GM18517 (cell line): ENCODE results near the gene PPP2R2B.
"Not testable (repeated sequence)": the region's sequence is repeated elsewhere in the genome, so short reads cannot be mapped to it uniquely, and the experiment has no call there.

Experiments
- ATAC-seq: cut with Tn5 transposase; IDR thresholded peaks from one replicate; pipeline ENCODE4 v1.9.1; 2021; ENCODE audit warnings: mild to moderate bottlenecking, moderate library complexity; ENCODE audit not compliant: unreplicated experiment

Gene PPP2R2B

GRCh38 chr5:146564007-146564762 is 314.4 kb downstream of the PPP2R2B start:
- no peak for ATAC-seq

DNA sequence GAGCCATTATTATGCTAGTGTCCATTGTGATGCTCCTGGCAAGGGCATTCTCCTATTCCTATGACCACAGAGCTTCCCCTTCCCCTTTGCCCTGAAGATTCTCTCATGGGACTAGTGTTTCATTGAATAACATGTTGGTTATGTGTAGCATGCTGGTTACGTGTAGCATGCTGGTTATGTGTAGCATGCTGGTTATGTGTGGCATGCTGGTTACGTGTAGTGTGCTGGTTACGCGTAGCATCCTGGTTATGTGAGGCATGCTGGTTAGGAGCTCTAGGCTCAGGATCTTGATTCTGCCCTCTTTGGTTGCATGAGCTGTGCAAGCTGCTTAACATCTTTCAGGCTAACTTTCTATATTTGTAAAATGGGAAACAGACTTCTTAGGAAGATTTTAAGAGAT is 316.1 kb downstream of the PPP2R2B start:
- ATAC-seq: no peak

DNA sequence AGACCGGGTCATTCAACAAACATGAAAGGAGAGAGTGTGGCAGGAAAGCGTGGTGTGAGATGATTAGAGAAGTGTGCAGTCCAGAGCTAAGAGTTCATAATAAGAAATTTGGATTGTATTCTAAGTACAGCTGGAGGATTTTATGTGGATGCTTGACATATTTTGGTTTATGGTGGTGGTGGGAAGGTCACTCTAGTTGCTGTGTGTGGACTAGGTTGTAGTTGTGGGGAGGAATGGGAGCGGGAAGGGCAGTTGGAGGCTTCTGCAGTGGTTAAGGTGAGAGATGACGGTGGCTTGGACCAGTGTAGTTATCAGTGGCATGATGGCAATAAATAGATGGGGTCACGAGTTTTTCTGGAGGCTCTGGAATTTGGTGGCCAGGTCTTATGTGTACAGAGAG is 316.8 kb downstream of the PPP2R2B start:
- ATAC-seq: no peak

DNA sequence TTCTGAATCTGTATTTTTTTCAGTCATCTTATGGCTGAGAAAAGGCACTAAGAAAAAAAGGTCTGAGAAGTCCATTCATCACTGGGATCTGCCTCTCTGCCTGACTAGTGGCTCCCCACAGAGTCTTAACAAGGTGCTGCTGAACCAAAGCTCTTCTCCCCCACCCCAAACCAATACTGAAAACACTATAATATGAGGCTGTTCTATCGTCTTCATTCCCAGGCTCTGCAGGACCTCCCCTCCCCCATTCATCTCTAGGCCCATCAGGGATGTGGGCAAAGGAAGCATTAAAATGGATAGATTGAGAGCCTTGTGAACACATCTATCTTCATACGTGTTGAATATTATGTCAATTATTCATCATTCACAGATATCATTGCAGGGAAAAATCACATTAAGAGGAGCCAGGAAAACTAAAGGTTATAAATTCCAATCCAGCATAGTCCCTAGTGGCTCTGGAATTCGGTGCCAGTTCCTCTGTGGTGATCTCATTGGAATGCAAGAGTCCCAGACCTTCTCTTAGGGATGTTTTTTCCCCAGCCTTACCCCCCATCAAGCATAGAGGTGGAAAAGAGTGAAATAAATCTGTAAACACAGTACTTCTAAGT is 318.2 kb downstream of the PPP2R2B start:
- no peak for ATAC-seq

- ATAC-seq: not testable (repeated sequence)
Measured at GRCh38 chr5:146556884-146557283, 321.7 kb downstream of the PPP2R2B start.

GRCh38 chr5:146553446-146553845 is 325.1 kb downstream of the PPP2R2B start:
- ATAC-seq: no peak

DNA sequence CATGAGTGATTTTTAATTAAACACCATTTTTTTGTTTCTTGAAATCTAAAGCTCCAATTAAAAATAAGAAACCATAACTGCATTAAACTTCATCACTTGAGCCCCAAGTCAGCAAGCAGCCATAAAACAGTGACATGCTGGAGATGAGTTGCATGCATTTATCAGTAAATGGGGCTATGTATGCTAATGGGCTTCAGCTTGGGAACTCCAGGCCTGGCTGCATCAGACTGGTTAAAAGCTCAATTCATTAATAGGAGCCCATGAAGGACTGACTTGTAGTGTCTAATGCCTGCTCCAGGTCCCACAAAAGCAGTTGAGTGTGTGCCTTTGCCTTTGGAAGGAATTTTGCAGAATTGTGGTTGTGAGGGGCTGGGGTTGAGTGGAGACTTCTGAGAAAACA is 328.9 kb downstream of the PPP2R2B start:
- ATAC-seq: no peak

GRCh38 chr5:146548781-146549449 is 329.6 kb downstream of the PPP2R2B start:
- ATAC-seq: no peak

DNA sequence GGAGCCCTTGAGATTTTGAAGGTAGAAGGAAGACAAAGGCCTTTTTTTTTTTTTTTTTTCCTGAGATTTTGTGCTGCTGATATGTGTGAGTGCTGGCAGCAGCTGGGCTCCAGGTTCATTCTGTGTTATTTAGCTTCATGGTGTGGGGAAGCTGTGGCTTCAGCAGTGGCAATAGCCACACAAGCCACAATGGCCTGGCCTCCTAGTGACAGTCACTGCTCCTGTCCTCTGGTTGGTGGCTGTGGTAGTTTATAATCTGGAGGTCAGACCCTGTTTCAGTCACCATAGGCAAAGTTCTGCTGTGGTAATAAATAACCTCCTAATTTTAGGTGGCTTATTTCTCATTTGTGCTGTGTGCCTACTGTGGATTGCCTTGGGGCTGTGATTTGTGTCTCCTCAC is 334.3 kb downstream of the PPP2R2B start:
- no peak for ATAC-seq

DNA sequence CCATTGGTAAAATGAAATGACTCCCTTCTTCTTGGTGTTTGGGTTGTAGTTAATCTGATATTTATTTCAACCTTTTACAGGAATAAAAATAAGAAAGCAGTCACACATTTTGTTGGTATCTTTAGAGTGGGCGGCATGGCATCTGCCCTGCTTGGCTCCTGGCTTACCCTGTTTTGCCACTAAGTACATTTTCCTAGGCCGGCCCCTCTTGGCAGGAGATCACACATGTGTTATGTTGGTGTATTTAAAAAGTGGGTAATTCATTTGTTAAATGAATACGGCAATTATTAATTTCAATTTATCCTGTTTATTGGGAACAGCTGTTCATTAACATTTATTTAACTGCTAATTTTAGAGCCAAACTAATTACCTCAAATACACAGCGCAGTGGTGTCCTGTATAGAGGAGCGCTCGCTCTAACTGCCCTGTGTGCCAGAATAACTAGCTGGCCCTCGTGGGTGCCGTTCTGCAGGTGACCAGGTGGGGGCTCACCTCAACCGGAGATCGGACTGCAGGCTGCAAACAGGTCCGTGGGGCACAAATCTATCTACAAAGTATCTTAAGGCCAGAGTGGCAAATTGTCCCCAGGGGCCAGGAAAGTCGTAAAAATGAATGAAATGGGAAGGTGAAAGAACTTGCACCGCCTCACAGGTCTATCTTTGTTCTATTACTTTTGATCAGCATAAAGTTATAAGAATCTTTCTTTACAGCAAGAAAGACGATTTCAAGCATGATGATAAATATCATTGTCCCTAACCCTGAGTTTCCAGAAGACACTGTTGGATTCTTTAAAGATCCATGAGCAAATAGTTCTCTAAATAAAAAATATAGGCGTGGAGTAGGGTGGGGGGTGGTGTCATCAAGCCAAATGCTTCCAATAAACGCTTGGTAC is 336.4 kb downstream of the PPP2R2B start:
- ATAC-seq: peak; percentile 89

DNA sequence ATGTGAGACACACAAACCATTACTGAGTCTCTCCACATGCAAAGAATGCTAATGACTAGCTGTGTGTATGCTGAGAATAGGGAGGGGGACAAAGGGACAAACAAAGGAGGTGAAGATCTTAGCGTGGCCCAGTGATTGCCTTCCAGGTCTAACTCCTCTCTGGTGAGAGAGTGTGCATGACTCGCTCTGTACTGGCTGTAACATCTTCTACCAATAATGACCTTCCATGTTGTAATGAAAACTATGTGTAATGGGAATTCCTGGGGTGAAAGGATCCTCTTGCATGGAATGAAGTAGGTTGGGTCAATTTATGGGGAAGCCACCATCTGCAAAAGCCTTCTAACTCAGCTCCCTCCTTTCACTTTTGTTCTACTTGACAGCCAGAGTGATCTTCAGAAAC is 338.1 kb downstream of the PPP2R2B start:
- ATAC-seq: no peak

GRCh38 chr5:146539973-146540372 is 338.6 kb downstream of the PPP2R2B start:
- ATAC-seq: no peak

DNA sequence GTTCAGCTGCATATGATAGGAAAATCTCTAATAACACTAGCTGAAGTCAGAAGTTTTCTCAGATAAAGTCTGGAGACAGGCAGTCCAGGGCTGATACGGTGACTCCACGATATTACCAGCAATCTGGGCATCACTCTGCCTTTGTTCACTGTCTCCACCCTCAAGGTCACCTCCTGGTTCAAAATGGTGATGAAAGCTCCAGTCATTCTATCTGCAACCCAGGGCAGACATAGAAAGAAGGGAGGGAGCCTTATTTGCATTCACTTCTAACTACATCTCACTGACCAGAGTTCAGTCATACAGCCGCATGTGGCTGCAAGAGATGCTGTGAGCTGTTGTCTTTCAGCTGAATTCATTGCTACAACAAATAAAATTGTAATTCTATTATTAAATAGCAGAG is 340.1 kb downstream of the PPP2R2B start:
- no peak for ATAC-seq

- no peak for ATAC-seq
Measured at GRCh38 chr5:146533882-146534281, 344.7 kb downstream of the PPP2R2B start.

- peak; percentile 97 for ATAC-seq
Measured at GRCh38 chr5:146533260-146533857, 345.2 kb downstream of the PPP2R2B start.
